H9 (cell line): ENCODE results near the gene HIPK4. TPM values are rescaled to one million over a fixed set of nuclear protein-coding genes. Genes with fewer than 3 reads are reported as not detected.

Source experiments
- DNase-seq: peaks from one replicate; pipeline ENCODE4 v3.0.0-alpha.2; 2017
- H2AFZ ChIP-seq: one replicate; pipeline ENCODE4 v1.6.1; 2013; ENCODE audit warnings: mild to moderate bottlenecking, low read length, control low read depth, moderate library complexity
- H2AK5ac ChIP-seq: 2 replicates; pipeline ENCODE4 v1.6.1; 2013; ENCODE audit warnings: low read length, control low read depth, mixed read lengths; ENCODE audit not compliant: insufficient read length
- H2BK120ac ChIP-seq: one replicate; pipeline ENCODE4 v1.6.1; 2013; ENCODE audit warnings: low read depth, mild to moderate bottlenecking, low read length, control low read depth, inconsistent platforms; ENCODE audit not compliant: poor library complexity, severe bottlenecking
- H2BK12ac ChIP-seq: 2 replicates; pipeline ENCODE4 v1.6.1; 2013; ENCODE audit warnings: low read length, control low read depth, mixed read lengths, low read depth; ENCODE audit not compliant: insufficient read length
- H2BK15ac ChIP-seq: 2 replicates; pipeline ENCODE4 v1.6.1; 2013; ENCODE audit warnings: low read depth, low read length, control low read depth
- H2BK20ac ChIP-seq: one replicate; pipeline ENCODE4 v1.6.1; 2013; ENCODE audit warnings: low read depth, mild to moderate bottlenecking, low read length, control low read depth, inconsistent platforms; ENCODE audit not compliant: poor library complexity, severe bottlenecking
- H2BK5ac ChIP-seq: 2 replicates; pipeline ENCODE4 v1.6.1; 2013; ENCODE audit warnings: low read length, control low read depth, mixed read lengths; ENCODE audit not compliant: insufficient read length
- H3K14ac ChIP-seq: 2 replicates; pipeline ENCODE4 v1.6.1; 2013; ENCODE audit warnings: low read length, control low read depth; ENCODE audit not compliant: insufficient read depth
- H3K18ac ChIP-seq: 2 replicates; pipeline ENCODE4 v1.6.1; 2013; ENCODE audit warnings: low read depth, mild to moderate bottlenecking, mixed read lengths, low read length, control low read depth; ENCODE audit not compliant: insufficient read length
- H3K23ac ChIP-seq: 2 replicates; pipeline ENCODE4 v1.6.1; 2013; ENCODE audit warnings: low read length, control low read depth, mixed read lengths, low read depth; ENCODE audit not compliant: insufficient read length
- H3K23me2 ChIP-seq: 2 replicates; pipeline ENCODE4 v1.6.1; 2013; ENCODE audit warnings: low read depth, mild to moderate bottlenecking, mixed read lengths, low read length, control low read depth; ENCODE audit not compliant: insufficient read length, poor library complexity, severe bottlenecking
- H3K27ac ChIP-seq: 2 replicates; pipeline ENCODE4 v1.5.1; 2013; ENCODE audit warnings: low read length, control low read depth, mixed read lengths, low read depth; ENCODE audit not compliant: insufficient read length
- H3K27me3 ChIP-seq: 2 replicates; pipeline ENCODE4 v1.6.1; 2013; ENCODE audit warnings: low read length, control low read depth, inconsistent platforms; ENCODE audit not compliant: insufficient read depth
- H3K4ac ChIP-seq: 2 replicates; pipeline ENCODE4 v1.6.1; 2013; ENCODE audit warnings: low read depth, mild to moderate bottlenecking, control low read depth, inconsistent platforms, low read length, moderate library complexity
- H3K4me1 ChIP-seq: 2 replicates; pipeline ENCODE4 v1.6.1; 2013; ENCODE audit warnings: low read length, control low read depth, inconsistent platforms; ENCODE audit not compliant: insufficient read depth
- H3K4me2 ChIP-seq: 2 replicates; pipeline ENCODE4 v1.6.1; 2013; ENCODE audit warnings: low read length, control low read depth, mixed read lengths; ENCODE audit not compliant: insufficient read length, insufficient read depth
- H3K56ac ChIP-seq: 2 replicates; pipeline ENCODE4 v1.6.1; 2013; ENCODE audit warnings: low read depth, mild to moderate bottlenecking, mixed read lengths, low read length, control low read depth; ENCODE audit not compliant: insufficient read length
- H3K79me1 ChIP-seq: 2 replicates; pipeline ENCODE4 v1.6.1; 2013; ENCODE audit warnings: low read depth, mild to moderate bottlenecking, moderate library complexity, low read length, control low read depth, inconsistent platforms; ENCODE audit not compliant: insufficient read depth, poor library complexity, severe bottlenecking
- H3K79me2 ChIP-seq: 2 replicates; pipeline ENCODE4 v1.6.1; 2013; ENCODE audit warnings: low read length, control low read depth, inconsistent platforms; ENCODE audit not compliant: insufficient read depth
- H3K9ac ChIP-seq: 2 replicates; pipeline ENCODE4 v1.6.1; 2013; ENCODE audit warnings: low read length, control low read depth, mixed read lengths; ENCODE audit not compliant: insufficient read length; ENCODE audit errors: extremely low read depth
- H3K9me3 ChIP-seq: one replicate; pipeline ENCODE4 v1.6.1; 2013; ENCODE audit warnings: low read depth, low read length, inconsistent platforms; ENCODE audit not compliant: control insufficient read depth
- H3T11ph ChIP-seq: one replicate; pipeline ENCODE4 v1.6.1; 2013; ENCODE audit warnings: mild to moderate bottlenecking, low read length, control low read depth, inconsistent platforms
- H4K20me1 ChIP-seq: one replicate; pipeline ENCODE4 v1.6.1; 2013; ENCODE audit not compliant: control insufficient read depth, insufficient read length, insufficient read depth
- H4K5ac ChIP-seq: 2 replicates; pipeline ENCODE4 v1.6.1; 2013; ENCODE audit warnings: low read depth, mild to moderate bottlenecking, mixed read lengths, low read length, control low read depth; ENCODE audit not compliant: insufficient read length
- H4K8ac ChIP-seq: replicated peaks from 2 replicates; pipeline ENCODE4 v1.6.1; 2013; ENCODE audit warnings: low read length, control low read depth, mixed read lengths, low read depth; ENCODE audit not compliant: insufficient read length
- H4K91ac ChIP-seq: 2 replicates; pipeline ENCODE4 v1.6.1; 2013; ENCODE audit warnings: low read depth, mild to moderate bottlenecking, moderate library complexity, mixed read lengths, low read length, control low read depth; ENCODE audit not compliant: insufficient read length
- H3K27ac Mint-ChIP-seq, 3 experiments: 2 replicates in 2 of 3; 3 replicates in 1 of 3; pipeline ENCODE4 v1.8.0; 2020 to 2021; ENCODE audit warnings: mixed read lengths in 3 of 3, mild to moderate bottlenecking in 1 of 3, moderate library complexity in 1 of 3
- H3K27me3 Mint-ChIP-seq: 2 replicates; pipeline ENCODE4 v1.8.0; 2021; ENCODE audit warnings: low read depth, mild to moderate bottlenecking, moderate library complexity, mixed read lengths
- H3K36me3 Mint-ChIP-seq, 3 experiments: 2 replicates in 2 of 3; 3 replicates in 1 of 3; pipeline ENCODE4 v1.8.0; 2020 to 2021; ENCODE audit warnings: low read depth in 3 of 3, mixed read lengths in 3 of 3; ENCODE audit not compliant: insufficient read depth in 1 of 3
- H3K4me1 Mint-ChIP-seq, 2 experiments: 2 replicates each; pipeline ENCODE4 v1.8.0; 2020; ENCODE audit warnings: mixed read lengths in 2 of 2
- H3K4me3 Mint-ChIP-seq, 2 experiments: 2 replicates in 1 of 2; 3 replicates in 1 of 2; pipeline ENCODE4 v1.8.0; 2020 to 2021; ENCODE audit warnings: mild to moderate bottlenecking in 2 of 2, mixed read lengths in 2 of 2, moderate library complexity in 1 of 2
- H3K9me3 Mint-ChIP-seq, 2 experiments: 2 replicates in 1 of 2; 3 replicates in 1 of 2; pipeline ENCODE4 v1.8.0; 2020; ENCODE audit warnings: mild to moderate bottlenecking in 2 of 2, mixed read lengths in 2 of 2, moderate library complexity in 1 of 2
- WGBS: extraction: QIAGEN DNeasy Blood & Tissue Kit; methylation state at CpG from one replicate; pipeline ENCODE4 v1.1.7; 2013; ENCODE audit warnings: missing lambda C conversion rate, low lambda C conversion rate, mixed read lengths; ENCODE audit not compliant: insufficient read length; ENCODE audit errors: extremely low coverage; 5-methylcytosine and 5-hydroxymethylcytosine counted together
- total RNA-seq: library from RNA; stranded (reverse); gene quantifications from 2 replicates; pipeline ENCODE4 v1.2.1, GENCODE V29; 2021
- TF ChIP-seq, protein P1 (sequence below): fragments of 200-600 bp; sonication (generic); conservative IDR thresholded peaks from 3 replicates; pipeline ENCODE4 v1.8.0; 2021; ENCODE audit warnings: antibody characterized with exemption, mild to moderate bottlenecking

HIPK4 gene
- total RNA-seq, 1 experiment from 2014 or later = 0.15 TPM

DNA sequence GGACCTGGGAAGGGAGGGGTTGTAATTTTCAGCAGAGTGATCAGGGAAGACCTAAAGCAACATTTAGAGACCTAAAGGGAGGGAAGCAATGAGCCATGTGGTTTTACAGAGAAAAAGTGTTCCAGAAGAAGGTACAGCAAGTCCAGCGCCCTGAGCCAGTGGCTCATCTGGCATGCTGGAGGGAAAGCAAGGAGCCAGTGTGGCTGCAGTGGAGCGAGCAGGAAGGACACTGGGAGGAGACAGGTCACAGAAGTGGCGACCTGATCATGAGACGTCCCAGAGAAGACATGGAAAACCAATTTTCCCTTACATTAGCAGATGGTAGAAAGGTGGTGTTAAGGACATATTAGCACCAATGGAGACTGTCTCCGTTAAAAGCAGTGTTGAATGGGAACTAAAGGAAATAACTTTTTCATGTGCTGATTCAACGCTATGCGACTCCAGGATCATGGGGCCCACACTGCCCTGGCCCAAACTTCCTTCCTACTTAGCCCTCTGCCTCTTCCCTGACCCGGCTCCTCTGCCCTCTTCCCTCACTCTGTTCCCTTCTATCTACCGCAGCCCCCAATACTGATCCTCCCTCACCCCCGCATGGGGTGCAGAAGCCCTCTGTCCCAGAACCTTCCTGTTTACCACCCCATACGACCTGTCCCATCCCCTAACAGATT, 47.2 kb downstream of the HIPK4 start:
- no peak overlapping the region for H2BK5ac ChIP-seq
- no peak overlapping the region for H3K27ac ChIP-seq
- no peak overlapping the region for H4K8ac ChIP-seq
- no peaks in the 10 kb centered on the region for H4K20me1 ChIP-seq
- H2BK15ac ChIP-seq = no peak overlapping the region
- H3K27ac Mint-ChIP-seq = peak overlapping the region; percentile 22 to 89 (median 54); a peak in 6 of 7 replicates
- H3K18ac ChIP-seq = no peak overlapping the region
- no peaks in the 10 kb centered on the region for H3K27me3 ChIP-seq
- no peak overlapping the region for H3K4me2 ChIP-seq
- DNase-seq = no peak
- no peak overlapping the region for H4K5ac ChIP-seq
- no peaks in the 10 kb centered on the region for H3K27me3 Mint-ChIP-seq
- no peaks in the 10 kb centered on the region for H3K23me2 ChIP-seq
- H2AK5ac ChIP-seq = no peak overlapping the region
- H2AFZ ChIP-seq = no peak overlapping the region
- H2BK12ac ChIP-seq = no peak overlapping the region
- H3K79me2 ChIP-seq = no peaks in the 10 kb centered on the region
- no peak overlapping the region for H3K14ac ChIP-seq
- H3K4me1 ChIP-seq = no peaks in the 10 kb centered on the region
- TF ChIP-seq, protein P1, sequence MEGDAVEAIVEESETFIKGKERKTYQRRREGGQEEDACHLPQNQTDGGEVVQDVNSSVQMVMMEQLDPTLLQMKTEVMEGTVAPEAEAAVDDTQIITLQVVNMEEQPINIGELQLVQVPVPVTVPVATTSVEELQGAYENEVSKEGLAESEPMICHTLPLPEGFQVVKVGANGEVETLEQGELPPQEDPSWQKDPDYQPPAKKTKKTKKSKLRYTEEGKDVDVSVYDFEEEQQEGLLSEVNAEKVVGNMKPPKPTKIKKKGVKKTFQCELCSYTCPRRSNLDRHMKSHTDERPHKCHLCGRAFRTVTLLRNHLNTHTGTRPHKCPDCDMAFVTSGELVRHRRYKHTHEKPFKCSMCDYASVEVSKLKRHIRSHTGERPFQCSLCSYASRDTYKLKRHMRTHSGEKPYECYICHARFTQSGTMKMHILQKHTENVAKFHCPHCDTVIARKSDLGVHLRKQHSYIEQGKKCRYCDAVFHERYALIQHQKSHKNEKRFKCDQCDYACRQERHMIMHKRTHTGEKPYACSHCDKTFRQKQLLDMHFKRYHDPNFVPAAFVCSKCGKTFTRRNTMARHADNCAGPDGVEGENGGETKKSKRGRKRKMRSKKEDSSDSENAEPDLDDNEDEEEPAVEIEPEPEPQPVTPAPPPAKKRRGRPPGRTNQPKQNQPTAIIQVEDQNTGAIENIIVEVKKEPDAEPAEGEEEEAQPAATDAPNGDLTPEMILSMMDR = no peak
- H3T11ph ChIP-seq = no peak overlapping the region
- no peak overlapping the region for H2BK20ac ChIP-seq
- H4K91ac ChIP-seq = no peak overlapping the region
- no peak overlapping the region for H3K56ac ChIP-seq
- peaks cover 0 to 13% (median 11%) of the 10 kb centered on the region in 3 experiments; a peak in 5 of 7 replicates for H3K36me3 Mint-ChIP-seq
- no peaks in the 10 kb centered on the region for H3K79me1 ChIP-seq
- WGBS = no CpG with 5 or more reads among the region's 11 CpGs
- peak overlapping the region in 1 of 2 experiments; percentile 40; a peak in 1 of 5 replicates for H3K4me3 Mint-ChIP-seq
- H3K23ac ChIP-seq = no peak overlapping the region
- H2BK120ac ChIP-seq = no peak overlapping the region
- no peak overlapping the region for H3K4ac ChIP-seq
- no peaks in the 10 kb centered on the region for H3K9me3 Mint-ChIP-seq
- no peaks in the 10 kb centered on the region for H3K9me3 ChIP-seq
- H3K4me1 Mint-ChIP-seq = peaks cover 7 to 8% of the 10 kb centered on the region in 2 experiments
- H3K9ac ChIP-seq = no peak overlapping the region
